Natural killer cell (primary cell): ENCODE results near the gene HINFP. TPM values are rescaled to one million over a fixed set of nuclear protein-coding genes. Genes with fewer than 3 reads are reported as not detected.

ENCODE experiments used
- ATAC-seq, 3 donors: fragments of 150-1000 bp in 2 of 3; fragments of 200-7000 bp in 1 of 3; cut with Tn5 transposase; 1 replicate in 1 of 3; 2 replicates in 2 of 3; pipeline ENCODE4 v1.10.0; 2021; ENCODE audit warnings: mild to moderate bottlenecking in 2 of 3, moderate library complexity in 2 of 3
- DNase-seq, 2 donors: peaks; one replicate each; pipeline versions ENCODE4 v3.0.0 to v3.0.0-alpha.2; 2013 to 2021; ENCODE audit warnings: mixed read lengths in 1 of 2
- H3K27ac ChIP-seq: one replicate; pipeline ENCODE4 v1.5.1; 2013; ENCODE audit warnings: mild to moderate bottlenecking, low read length
- H3K27me3 ChIP-seq: one replicate; pipeline ENCODE4 v1.6.1; 2013; ENCODE audit warnings: low read length; ENCODE audit not compliant: control insufficient read depth, insufficient read depth
- H3K36me3 ChIP-seq: one replicate; pipeline ENCODE4 v1.6.1; 2013; ENCODE audit warnings: low read length; ENCODE audit not compliant: control insufficient read depth, insufficient read depth
- H3K4me1 ChIP-seq: one replicate; pipeline ENCODE4 v1.6.1; 2013; ENCODE audit warnings: low read length; ENCODE audit not compliant: control insufficient read depth, insufficient read depth
- H3K4me3 ChIP-seq: one replicate; pipeline ENCODE4 v1.5.1; 2013; ENCODE audit warnings: low read length
- H3K9me3 ChIP-seq: one replicate; pipeline ENCODE4 v1.6.1; 2013; ENCODE audit warnings: low read length; ENCODE audit not compliant: control insufficient read depth, insufficient read depth
- H3K27ac Mint-ChIP-seq, 2 donors: one replicate each; pipeline ENCODE4 v1.8.0; 2022; ENCODE audit warnings: mild to moderate bottlenecking in 2 of 2, mixed read lengths in 2 of 2, moderate library complexity in 1 of 2
- H3K27me3 Mint-ChIP-seq, 2 donors: one replicate each; pipeline ENCODE4 v1.8.0; 2022; ENCODE audit warnings: low read depth in 2 of 2, mixed read lengths in 2 of 2
- H3K36me3 Mint-ChIP-seq: one replicate; pipeline ENCODE4 v1.8.0; 2022; ENCODE audit warnings: mixed read lengths
- H3K4me1 Mint-ChIP-seq, 2 donors: one replicate each; pipeline ENCODE4 v1.8.0; 2022; ENCODE audit warnings: mixed read lengths in 2 of 2
- H3K4me3 Mint-ChIP-seq: one replicate; pipeline ENCODE4 v1.8.0; 2022; ENCODE audit warnings: mild to moderate bottlenecking, moderate library complexity, mixed read lengths
- H3K9me3 Mint-ChIP-seq, 2 donors: one replicate each; pipeline ENCODE4 v1.8.0; 2022; ENCODE audit warnings: mixed read lengths in 2 of 2
- CTCF ChIP-seq: fragments of 200-600 bp; IDR thresholded peaks from one replicate; pipeline ENCODE4 v1.8.0; 2022; ENCODE audit warnings: antibody characterized with exemption
- WGBS: methylation state at CpG from one replicate; pipeline ENCODE4 v1.1.7; 2013; ENCODE audit warnings: missing lambda C conversion rate; ENCODE audit not compliant: insufficient coverage; 5-methylcytosine and 5-hydroxymethylcytosine counted together
- intact Hi-C: fragments of 100-400 bp; cut with micrococcal nuclease; formaldehyde crosslinking; loops from one replicate; pipeline ENCODE4 v1.14.2; 2022
- total RNA-seq, 4 donors: library from RNA; stranded (reverse); fragments of 120-200 nt in 1 of 4; gene quantifications; one replicate each; pipeline versions ENCODE4 v1.2.3 to v1.2.4, GENCODE V29; 2013 to 2022

The HINFP gene
- total RNA-seq, 3 donors from 2014 or later (not counting 1 experiment from before 2014, with no cell fraction given), result 30.2 to 38.2 (median 31.5) TPM

GRCh38 chr11:119114351-119114750 lies 7.0 kb upstream of the HINFP start:
- Mint-ChIP-seq H3K36me3 (peaks cover 6% of the 10 kb centered on the region), H3K27ac (no peak overlapping the region), H3K27me3 (no peaks in the 10 kb centered on the region), H3K4me1 (peaks cover 13 to 17% of the 10 kb centered on the region in 2 donors), H3K4me3 (no peak overlapping the region), H3K9me3 (no peaks in the 10 kb centered on the region)
- Histone ChIP-seq H3K27ac (no peak overlapping the region), H3K4me3 (no peak overlapping the region), H3K9me3 (no peaks in the 10 kb centered on the region), H3K4me1 (peaks cover 12% of the 10 kb centered on the region), H3K36me3 (peaks cover 49% of the 10 kb centered on the region), H3K27me3 (no peaks in the 10 kb centered on the region)
- intact Hi-C loops, result no loop called here
- no peak for ATAC-seq
- DNase-seq, result no peak
- TF ChIP-seq CTCF, result no peak
- 98% methylated on average over 4 of the region's 5 CpGs for WGBS

GRCh38 chr11:119115484-119116234 lies 5.7 kb upstream of the HINFP start:
- Mint-ChIP-seq H3K4me3 (no peak overlapping the region), H3K27me3 (no peaks in the 10 kb centered on the region), H3K9me3 (no peaks in the 10 kb centered on the region), H3K27ac (peak overlapping the region in 1 of 2 donors; percentile 63), H3K36me3 (peaks cover 6% of the 10 kb centered on the region), H3K4me1 (peaks cover 7 to 12% of the 10 kb centered on the region in 2 donors)
- no peak overlapping the region for H3K27ac ChIP-seq
- DNase-seq (peak in 1 of 2 donors; percentile 70), ATAC-seq (no peak)
- WGBS, result 64% methylated on average over 24 of the region's 24 CpGs
- TF ChIP-seq CTCF, result no peak
- H3K9me3 ChIP-seq, result no peaks in the 10 kb centered on the region
- H3K4me1 ChIP-seq, result peaks cover 9% of the 10 kb centered on the region
- H3K36me3 ChIP-seq, result peaks cover 49% of the 10 kb centered on the region
- intact Hi-C loops, result no loop called here
- no peak overlapping the region for H3K4me3 ChIP-seq
- no peaks in the 10 kb centered on the region for H3K27me3 ChIP-seq

- H3K27ac Mint-ChIP-seq, result peak overlapping the region in 1 of 2 donors; percentile 63
- ATAC-seq, result no peak
Measured at GRCh38 chr11:119116235-119116594, 5.2 kb upstream of the HINFP start.

More at GRCh38 chr11:119116235-119116594, 5.2 kb upstream of the HINFP start:
- no peaks in the 10 kb centered on the region for H3K9me3 ChIP-seq
- intact Hi-C loops, result no loop called here
- no peak overlapping the region for H3K27ac ChIP-seq
- Mint-ChIP-seq H3K36me3 (peaks cover 6% of the 10 kb centered on the region), H3K4me1 (peaks cover 12 to 18% of the 10 kb centered on the region in 2 donors), H3K27me3 (no peaks in the 10 kb centered on the region), H3K4me3 (no peak overlapping the region), H3K9me3 (no peaks in the 10 kb centered on the region)
- H3K4me1 ChIP-seq, result peaks cover 13% of the 10 kb centered on the region
- no peaks in the 10 kb centered on the region for H3K27me3 ChIP-seq
- WGBS, result 96% methylated on average over 9 of the region's 10 CpGs
- TF ChIP-seq CTCF, result no peak
- no peak overlapping the region for H3K4me3 ChIP-seq
- H3K36me3 ChIP-seq, result peaks cover 44% of the 10 kb centered on the region
- DNase-seq, result no peak
